ENCODE data around the gene NFXL1. TPM values are rescaled to one million over a fixed set of nuclear protein-coding genes. Genes with fewer than 3 reads are reported as not detected.

NFXL1 gene
- total and polyA plus RNA-seq, 2 of the 4 experiments (the other 2 are of a cell fraction): 13.9 to 23.1 TPM

DNA sequence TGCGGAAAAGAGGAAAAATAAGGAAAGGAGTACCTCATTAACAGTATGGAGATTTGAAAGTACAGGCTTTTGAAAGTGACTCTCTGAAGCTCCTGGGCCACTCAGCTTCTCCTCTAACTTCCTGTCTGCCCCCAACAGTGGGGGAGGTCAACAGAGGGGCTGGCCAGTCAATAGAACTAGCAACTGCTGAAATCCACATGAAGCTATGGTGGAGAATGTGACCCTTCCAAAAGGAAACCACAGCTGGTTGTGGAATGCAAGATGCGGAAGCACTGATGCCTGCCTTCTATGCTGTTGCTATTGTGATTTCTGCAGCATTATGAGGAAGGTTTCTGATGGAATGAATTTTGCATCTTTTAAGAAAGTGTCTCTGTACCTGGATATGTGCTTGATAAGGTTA is 78.9 kb downstream of the NFXL1 start:
- TF ChIP-seq FOS (IDR thresholded peaks at IDR 0.05; ENCODE audit: low read depth, low read length): no peak
- no peak for TF ChIP-seq RFX5 (IDR thresholded peaks at IDR 0.05; ENCODE audit: low read depth, low read length)
- TF ChIP-seq SMC3 (IDR thresholded peaks at IDR 0.05; ENCODE audit: low read depth, low read length): no peak
- no peak for TF ChIP-seq CEBPB (IDR thresholded peaks at IDR 0.05; ENCODE audit: low read depth, low read length)
- TF ChIP-seq BHLHE40 (IDR thresholded peaks at IDR 0.05; ENCODE audit: low read depth, low read length): no peak
- TF ChIP-seq POLR2A (IDR thresholded peaks at IDR 0.05; ENCODE audit: low read depth, low read length): no peak
- TF ChIP-seq RCOR1 (IDR thresholded peaks at IDR 0.05; ENCODE audit: insufficient replicate concordance, low read length): no peak
- TF ChIP-seq, protein P1, sequence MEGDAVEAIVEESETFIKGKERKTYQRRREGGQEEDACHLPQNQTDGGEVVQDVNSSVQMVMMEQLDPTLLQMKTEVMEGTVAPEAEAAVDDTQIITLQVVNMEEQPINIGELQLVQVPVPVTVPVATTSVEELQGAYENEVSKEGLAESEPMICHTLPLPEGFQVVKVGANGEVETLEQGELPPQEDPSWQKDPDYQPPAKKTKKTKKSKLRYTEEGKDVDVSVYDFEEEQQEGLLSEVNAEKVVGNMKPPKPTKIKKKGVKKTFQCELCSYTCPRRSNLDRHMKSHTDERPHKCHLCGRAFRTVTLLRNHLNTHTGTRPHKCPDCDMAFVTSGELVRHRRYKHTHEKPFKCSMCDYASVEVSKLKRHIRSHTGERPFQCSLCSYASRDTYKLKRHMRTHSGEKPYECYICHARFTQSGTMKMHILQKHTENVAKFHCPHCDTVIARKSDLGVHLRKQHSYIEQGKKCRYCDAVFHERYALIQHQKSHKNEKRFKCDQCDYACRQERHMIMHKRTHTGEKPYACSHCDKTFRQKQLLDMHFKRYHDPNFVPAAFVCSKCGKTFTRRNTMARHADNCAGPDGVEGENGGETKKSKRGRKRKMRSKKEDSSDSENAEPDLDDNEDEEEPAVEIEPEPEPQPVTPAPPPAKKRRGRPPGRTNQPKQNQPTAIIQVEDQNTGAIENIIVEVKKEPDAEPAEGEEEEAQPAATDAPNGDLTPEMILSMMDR (conservative IDR thresholded peaks at IDR 0.05; ENCODE audit: low read depth, low read length): no peak
- TF ChIP-seq MAZ (IDR thresholded peaks at IDR 0.05; ENCODE audit: borderline replicate concordance, low read depth, low read length): no peak
- Histone ChIP-seq H3K56ac (ENCODE audit: extremely low read depth, insufficient read depth, low read length) (no peak overlapping the region; the same call in 1 of the 2 replicates), H3K9me1 (ENCODE audit: insufficient read depth, low read length) (peaks cover 3% of the 10 kb centered on the region; the same call in 1 of the 2 replicates), H2BK120ac (ENCODE audit: low read depth, low read length) (no peak overlapping the region), H4K91ac (ENCODE audit: insufficient read depth, low read depth, low read length) (no peak overlapping the region), H2BK5ac (ENCODE audit: low read depth, low read length, poor library complexity, severe bottlenecking) (no peak overlapping the region), H3K4me1 (ENCODE audit: control insufficient read depth, insufficient read depth, low read length) (peaks cover 10% of the 10 kb centered on the region), H2BK15ac (ENCODE audit: low read depth, low read length) (no peak overlapping the region), H3K79me1 (ENCODE audit: low read depth in 1 of 2, low read length in 2 of 2) (no peaks in the 10 kb centered on the region), H3K14ac (replicated peaks; ENCODE audit: low read depth, low read length) (0 out of 2 replicates have a peak overlapping the region, but pooled peaks have one; percentile 11), H3K23ac (ENCODE audit: low read depth, low read length) (no peak overlapping the region), H4K8ac (ENCODE audit: low read depth in 2 of 2, low read length in 2 of 2) (no peak overlapping the region), H3K4ac (ENCODE audit: low read depth, low read length) (no peak overlapping the region), H2AK5ac (ENCODE audit: low read depth, low read length) (no peak overlapping the region), H4K20me1 (ENCODE audit: insufficient read depth, low read length) (no peaks in the 10 kb centered on the region), H3K27me3 (ENCODE audit: control insufficient read depth, insufficient read depth, low read length) (no peaks in the 10 kb centered on the region), H3K36me3 (ENCODE audit: control insufficient read depth, insufficient read depth, low read length) (no peaks in the 10 kb centered on the region), H2BK20ac (ENCODE audit: low read depth, low read length) (no peak overlapping the region), H4K5ac (ENCODE audit: low read depth, low read length) (no peak overlapping the region), H2AK9ac (replicated peaks; ENCODE audit: low read depth, low read length, poor library complexity) (no peak overlapping the region), H3K18ac (ENCODE audit: low read depth, low read length) (no peak overlapping the region), H3K27ac (ENCODE audit: insufficient read depth, low read length) (no peak overlapping the region), H2AFZ (replicated peaks; ENCODE audit: low read length, poor library complexity) (no peak overlapping the region), H3K4me3 (ENCODE audit: insufficient read depth, low read depth, low read length) (no peak overlapping the region), H3K9me3 (ENCODE audit: control insufficient read depth, insufficient read depth, low read length) (no peaks in the 10 kb centered on the region), H3K9ac (ENCODE audit: low read depth, low read length) (no peak overlapping the region), H3K4me2 (ENCODE audit: low read depth, low read length) (no peak overlapping the region)
- DNase-seq (peak; percentile 29), ATAC-seq (ENCODE audit: low read depth) (no peak)
- CTCF ChIA-PET: interaction anchor here (0.6 to 1.5 kb wide), 3 partner anchors 17 to 305 kb away, joined by 3 to 7 read pairs (median 3); no protein-coding TSS in a partner anchor
- in situ Hi-C loops (cut with MboI; ENCODE audit: low sequenced_read_pairs): loop anchor here (10.0 kb wide), 1 partner anchor 131 kb away; no protein-coding TSS in a partner anchor
- intact Hi-C loops (cut with micrococcal nuclease): loop anchor here (5.0 kb wide), 1 partner anchor 77 kb away; the partner anchor contains the start of gene NFXL1
- dilution Hi-C loops (cut with HindIII; ENCODE audit: low sequenced_read_pairs, unreplicated experiment): no loop called here
- BruUV-seq (replicated peaks): no TSS peak
- WGBS, 2 experiments (ENCODE audit: extremely low coverage in 2 of 2, insufficient read length in 1 of 2): no CpG with 5 or more reads among the region's 2 CpGs
- POLR2A ChIA-PET (ENCODE audit: unreplicated experiment): no interaction called here
